IMR-90 (cell line): Measurements from ENCODE around the gene NLGN1. TPM values are rescaled to one million over a fixed set of nuclear protein-coding genes. Genes with fewer than 3 reads are reported as not detected.

Experiments used
- ATAC-seq: fragments of 200-7000 bp; cut with Tn5 transposase; 2 replicates; pipeline ENCODE4 v1.9.1; 2020; ENCODE audit warnings: low read depth, mild to moderate bottlenecking, moderate library complexity
- BruUV-seq: library from RNA; stranded (reverse); fragments of 400-500 nt; replicated peaks from 2 replicates; lab custom pipeline; 2021; lab: Mats Ljungman, UMichigan
- CTCF ChIA-PET: fragments of 300-600 bp; formaldehyde crosslinking; extraction: SDS; loops from one replicate; lab custom pipeline; 2021; ENCODE audit warnings: antibody characterized with exemption; lab: Yijun Ruan, JAX
- POLR2A ChIA-PET: fragments of 300-600 bp; sonication (Branson Sonifier 250); formaldehyde crosslinking; loops from one replicate; lab custom pipeline; 2022; ENCODE audit warnings: antibody characterized with exemption; ENCODE audit not compliant: unreplicated experiment; lab: Charles Lee
- DNase-seq: peaks from one replicate; pipeline ENCODE4 v3.0.0; 2013
- H2AFZ ChIP-seq: replicated peaks from 2 replicates; pipeline ENCODE3; 2013; ENCODE audit warnings: low read length, mild to moderate bottlenecking; ENCODE audit not compliant: poor library complexity
- H2AK5ac ChIP-seq: 2 replicates; pipeline ENCODE4 v1.6.1; 2013; ENCODE audit warnings: low read depth, low read length, inconsistent platforms
- H2AK9ac ChIP-seq: replicated peaks from 2 replicates; pipeline ENCODE3; 2013; ENCODE audit warnings: mild to moderate bottlenecking, low read depth, low read length, moderate library complexity; ENCODE audit not compliant: poor library complexity
- H2BK120ac ChIP-seq: 2 replicates; pipeline ENCODE4 v1.6.1; 2013; ENCODE audit warnings: low read depth, low read length, inconsistent platforms
- H2BK15ac ChIP-seq: 3 replicates; pipeline ENCODE4 v1.6.1; 2013; ENCODE audit warnings: low read depth, low read length, inconsistent platforms
- H2BK20ac ChIP-seq: 2 replicates; pipeline ENCODE4 v1.6.1; 2013; ENCODE audit warnings: low read depth, mild to moderate bottlenecking, inconsistent platforms, low read length, moderate library complexity
- H2BK5ac ChIP-seq: 2 replicates; pipeline ENCODE4 v1.6.1; 2013; ENCODE audit warnings: mild to moderate bottlenecking, low read depth, low read length, inconsistent platforms; ENCODE audit not compliant: poor library complexity, severe bottlenecking
- H3K14ac ChIP-seq: replicated peaks from 2 replicates; pipeline ENCODE4 v1.6.1; 2013; ENCODE audit warnings: low read depth, low read length, inconsistent platforms
- H3K18ac ChIP-seq: 2 replicates; pipeline ENCODE4 v1.6.1; 2013; ENCODE audit warnings: low read depth, low read length, control low read depth
- H3K23ac ChIP-seq: 2 replicates; pipeline ENCODE4 v1.6.1; 2013; ENCODE audit warnings: low read depth, low read length, inconsistent platforms
- H3K27ac ChIP-seq: 2 replicates; pipeline ENCODE4 v1.5.1; 2013; ENCODE audit warnings: mild to moderate bottlenecking, control low read depth, low read length; ENCODE audit not compliant: insufficient read depth
- H3K27me3 ChIP-seq: 2 replicates; pipeline ENCODE4 v1.6.1; 2013; ENCODE audit warnings: low read length; ENCODE audit not compliant: control insufficient read depth, insufficient read depth
- H3K36me3 ChIP-seq: 2 replicates; pipeline ENCODE4 v1.6.1; 2013; ENCODE audit warnings: low read length, mixed read lengths; ENCODE audit not compliant: control insufficient read depth, insufficient read depth
- H3K4ac ChIP-seq: 2 replicates; pipeline ENCODE4 v1.6.1; 2013; ENCODE audit warnings: low read depth, low read length, inconsistent platforms
- H3K4me1 ChIP-seq: 2 replicates; pipeline ENCODE4 v1.6.1; 2013; ENCODE audit warnings: low read length, mixed read lengths; ENCODE audit not compliant: control insufficient read depth, insufficient read depth
- H3K4me2 ChIP-seq: 2 replicates; pipeline ENCODE4 v1.6.1; 2013; ENCODE audit warnings: low read depth, mild to moderate bottlenecking, control low read depth, low read length, moderate library complexity
- H3K4me3 ChIP-seq: 2 replicates; pipeline ENCODE4 v1.5.1; 2013; ENCODE audit warnings: low read depth, mild to moderate bottlenecking, control low read depth, low read length, moderate library complexity; ENCODE audit not compliant: insufficient read depth
- H3K56ac ChIP-seq: 2 replicates; pipeline ENCODE4 v1.6.1; 2013; ENCODE audit warnings: low read length, inconsistent platforms; ENCODE audit not compliant: insufficient read depth; ENCODE audit errors: extremely low read depth
- H3K79me1 ChIP-seq, 2 experiments: 2 replicates each; pipeline ENCODE4 v1.6.1; 2013; ENCODE audit warnings: low read length in 2 of 2, inconsistent platforms in 1 of 2, low read depth in 1 of 2
- H3K9ac ChIP-seq: 2 replicates; pipeline ENCODE4 v1.6.1; 2013; ENCODE audit warnings: low read depth, low read length, control low read depth
- H3K9me1 ChIP-seq: 2 replicates; pipeline ENCODE4 v1.6.1; 2013; ENCODE audit warnings: low read length, inconsistent platforms; ENCODE audit not compliant: insufficient read depth
- H3K9me3 ChIP-seq: 2 replicates; pipeline ENCODE4 v1.6.1; 2013; ENCODE audit warnings: low read length; ENCODE audit not compliant: control insufficient read depth, insufficient read depth
- H4K20me1 ChIP-seq: 2 replicates; pipeline ENCODE4 v1.6.1; 2013; ENCODE audit warnings: low read length, inconsistent platforms; ENCODE audit not compliant: insufficient read depth
- H4K5ac ChIP-seq: 2 replicates; pipeline ENCODE4 v1.6.1; 2013; ENCODE audit warnings: mild to moderate bottlenecking, low read depth, low read length, control low read depth
- H4K8ac ChIP-seq, 2 experiments: 2 replicates each; pipeline ENCODE4 v1.6.1; 2013; ENCODE audit warnings: low read depth in 2 of 2, low read length in 2 of 2, control low read depth in 1 of 2, inconsistent platforms in 1 of 2
- H4K91ac ChIP-seq: 2 replicates; pipeline ENCODE4 v1.6.1; 2013; ENCODE audit warnings: low read depth, low read length, inconsistent platforms; ENCODE audit not compliant: insufficient read depth
- BHLHE40 ChIP-seq: fragments of 150-350 bp; IDR thresholded peaks from 2 replicates; pipeline ENCODE4 v1.6.1; 2016; ENCODE audit warnings: mild to moderate bottlenecking, low read depth, low read length
- CEBPB ChIP-seq: IDR thresholded peaks from 2 replicates; pipeline ENCODE4 v1.6.1; 2012; ENCODE audit warnings: low read depth, low read length, improper control_type of control experiment
- CHD1 ChIP-seq: IDR thresholded peaks from 2 replicates; pipeline ENCODE4 v1.6.1; 2012; ENCODE audit warnings: low read depth, low read length, improper control_type of control experiment
- ELK1 ChIP-seq: fragments of 150-350 bp; IDR thresholded peaks from 2 replicates; pipeline ENCODE4 v1.6.1; 2016; ENCODE audit warnings: low read depth, mild to moderate bottlenecking, low read length, moderate library complexity, borderline replicate concordance
- FOS ChIP-seq: fragments of 150-350 bp; IDR thresholded peaks from 2 replicates; pipeline ENCODE4 v1.6.1; 2016; ENCODE audit warnings: low read depth, low read length
- MAFK ChIP-seq: IDR thresholded peaks from 2 replicates; pipeline ENCODE4 v1.6.1; 2012; ENCODE audit warnings: low read depth, low read length, improper control_type of control experiment
- MAZ ChIP-seq: IDR thresholded peaks from 2 replicates; pipeline ENCODE4 v1.6.1; 2012; ENCODE audit warnings: low read depth, mild to moderate bottlenecking, low read length, improper control_type of control experiment, moderate library complexity, borderline replicate concordance
- MXI1 ChIP-seq: IDR thresholded peaks from 2 replicates; pipeline ENCODE4 v1.6.1; 2012; ENCODE audit warnings: low read depth, mild to moderate bottlenecking, low read length, moderate library complexity, borderline replicate concordance
- NFE2L2 ChIP-seq: fragments of 150-350 bp; IDR thresholded peaks from 2 replicates; pipeline ENCODE4 v1.6.1; 2016; ENCODE audit warnings: low read depth, mild to moderate bottlenecking, low read length
- POLR2A ChIP-seq: IDR thresholded peaks from 2 replicates; pipeline ENCODE4 v1.6.1; 2012; ENCODE audit warnings: mild to moderate bottlenecking, low read depth, low read length
- RAD21 ChIP-seq: IDR thresholded peaks from 2 replicates; pipeline ENCODE4 v1.6.1; 2012; ENCODE audit warnings: low read length, improper control_type of control experiment
- RCOR1 ChIP-seq: IDR thresholded peaks from 2 replicates; pipeline ENCODE4 v1.6.1; 2012; ENCODE audit warnings: mild to moderate bottlenecking, low read length, improper control_type of control experiment; ENCODE audit not compliant: insufficient replicate concordance
- RFX5 ChIP-seq: IDR thresholded peaks from 2 replicates; pipeline ENCODE4 v1.8.0; 2012; ENCODE audit warnings: low read depth, mild to moderate bottlenecking, low read length, moderate library complexity
- SMC3 ChIP-seq: fragments of 150-350 bp; IDR thresholded peaks from 2 replicates; pipeline ENCODE4 v1.6.1; 2016; ENCODE audit warnings: low read depth, mild to moderate bottlenecking, antibody characterized with exemption, low read length, moderate library complexity
- USF2 ChIP-seq: fragments of 150-350 bp; IDR thresholded peaks from 2 replicates; pipeline ENCODE4 v1.6.1; 2017; ENCODE audit warnings: mild to moderate bottlenecking, antibody characterized with exemption, low read length, low read depth
- WGBS, 2 experiments: methylation state at CpG; one replicate each; pipeline versions ENCODE4 v1.1.5 to v1.1.7; 2013; ENCODE audit warnings: missing lambda C conversion rate in 2 of 2; ENCODE audit not compliant: insufficient read length in 1 of 2; ENCODE audit errors: extremely low coverage in 2 of 2; 5-methylcytosine and 5-hydroxymethylcytosine counted together
- dilution Hi-C: fragments of 300-500 bp; cut with HindIII; formaldehyde crosslinking; loops from one replicate; pipeline ENCODE4 v1.14.3; 2018; ENCODE audit warnings: low sequenced_read_pairs; ENCODE audit not compliant: unreplicated experiment
- in situ Hi-C: fragments of 300-500 bp; cut with MboI; formaldehyde crosslinking; loops from 3 replicates; pipeline ENCODE4 v1.14.3; 2019; ENCODE audit warnings: low sequenced_read_pairs, inconsistent platforms, mixed read lengths
- intact Hi-C: fragments of 100-400 bp; cut with micrococcal nuclease; formaldehyde crosslinking; loops from 2 replicates; pipeline ENCODE4 v1.10.0; 2022
- polyA plus RNA-seq, 3 experiments: library from polyadenylated mRNA; depleted of rRNA; stranded (reverse); fragments of >200 nt; gene quantifications; 2 replicates each; pipeline ENCODE4 v1.2.3, GENCODE V29; 2012; ENCODE audit warnings: low replicate concordance in 1 of 3
- total RNA-seq: library from RNA; depleted of rRNA; stranded (reverse); fragments of >200 nt; gene quantifications from 2 replicates; pipeline ENCODE4 v1.2.3, GENCODE V29; 2012
- TF ChIP-seq, protein P1 (sequence below): conservative IDR thresholded peaks from 2 replicates; pipeline ENCODE4 v1.5.1; 2012; ENCODE audit warnings: mild to moderate bottlenecking, low read depth, low read length, improper control_type of control experiment

The NLGN1 gene
- total and polyA plus RNA-seq, 2 of the 4 experiments (the other 2 are of a cell fraction), result 1.8 to 12.5 TPM

GRCh38 chr3:173588556-173588955 is 191.0 kb downstream of the NLGN1 start:
- intact Hi-C loops (loop anchor here (5.0 to 10.0 kb wide), 2 partner anchors 524 to 606 kb away; no protein-coding TSS in a partner anchor), dilution Hi-C loops (no loop called here), in situ Hi-C loops (loop anchor here (25.0 kb wide), 1 partner anchor 824 kb away; no protein-coding TSS in a partner anchor)
- Histone ChIP-seq H2AK5ac (no peak overlapping the region), H2AFZ (no peak overlapping the region), H3K36me3 (no peaks in the 10 kb centered on the region), H2BK15ac (no peak overlapping the region), H2BK5ac (no peak overlapping the region), H3K56ac (no peak overlapping the region), H3K14ac (no peak overlapping the region), H4K20me1 (no peaks in the 10 kb centered on the region), H2BK20ac (no peak overlapping the region), H3K4ac (no peak overlapping the region), H3K9ac (no peak overlapping the region), H3K4me1 (no peaks in the 10 kb centered on the region), H2BK120ac (no peak overlapping the region), H3K9me1 (no peaks in the 10 kb centered on the region), H3K4me2 (no peak overlapping the region), H3K9me3 (no peaks in the 10 kb centered on the region), H2AK9ac (no peak overlapping the region), H4K5ac (no peak overlapping the region), H3K23ac (no peak overlapping the region), H3K79me1 (no peaks in the 10 kb centered on the region), H3K18ac (no peak overlapping the region), H3K27ac (no peak overlapping the region), H3K4me3 (no peak overlapping the region), H4K91ac (no peak overlapping the region), H3K27me3 (no peaks in the 10 kb centered on the region), H4K8ac (no peak overlapping the region)
- TF ChIP-seq USF2 (no peak), RAD21 (no peak), MAZ (no peak), POLR2A (no peak), FOS (no peak), SMC3 (no peak), RFX5 (no peak), MXI1 (no peak), MAFK (no peak), CEBPB (no peak), NFE2L2 (no peak), ELK1 (no peak), BHLHE40 (no peak), RCOR1 (no peak), CHD1 (no peak)
- TF ChIP-seq, protein P1, sequence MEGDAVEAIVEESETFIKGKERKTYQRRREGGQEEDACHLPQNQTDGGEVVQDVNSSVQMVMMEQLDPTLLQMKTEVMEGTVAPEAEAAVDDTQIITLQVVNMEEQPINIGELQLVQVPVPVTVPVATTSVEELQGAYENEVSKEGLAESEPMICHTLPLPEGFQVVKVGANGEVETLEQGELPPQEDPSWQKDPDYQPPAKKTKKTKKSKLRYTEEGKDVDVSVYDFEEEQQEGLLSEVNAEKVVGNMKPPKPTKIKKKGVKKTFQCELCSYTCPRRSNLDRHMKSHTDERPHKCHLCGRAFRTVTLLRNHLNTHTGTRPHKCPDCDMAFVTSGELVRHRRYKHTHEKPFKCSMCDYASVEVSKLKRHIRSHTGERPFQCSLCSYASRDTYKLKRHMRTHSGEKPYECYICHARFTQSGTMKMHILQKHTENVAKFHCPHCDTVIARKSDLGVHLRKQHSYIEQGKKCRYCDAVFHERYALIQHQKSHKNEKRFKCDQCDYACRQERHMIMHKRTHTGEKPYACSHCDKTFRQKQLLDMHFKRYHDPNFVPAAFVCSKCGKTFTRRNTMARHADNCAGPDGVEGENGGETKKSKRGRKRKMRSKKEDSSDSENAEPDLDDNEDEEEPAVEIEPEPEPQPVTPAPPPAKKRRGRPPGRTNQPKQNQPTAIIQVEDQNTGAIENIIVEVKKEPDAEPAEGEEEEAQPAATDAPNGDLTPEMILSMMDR, result no peak
- DNase-seq (no peak), ATAC-seq (no peak)
- no TSS peak for BruUV-seq
- WGBS, 2 experiments, result no CpG with 5 or more reads among the region's 3 CpGs
- ChIA-PET CTCF (no interaction called here), POLR2A (no interaction called here)
